K562 (cell line): ENCODE results near the gene TMEM154.
A peak's percentile ranks its signal among the peaks of the same experiment; 100 is the strongest.

Experiments
- CEBPG ChIP-seq, 3 experiments: fragments of 200-800 bp in 1 of 3; sonication (Bioruptor generic) in 1 of 3; sonication (generic) in 1 of 3; formaldehyde crosslinking in 1 of 3; IDR thresholded peaks in 2 of 3; conservative IDR thresholded peaks in 1 of 3; 2 replicates each; pipeline versions ENCODE4 v1.6.1 to v1.8.0; 2016 to 2022; ENCODE audit warnings: missing compliant biosample characterization in 2 of 3, missing genetic modification characterization in 2 of 3, mild to moderate bottlenecking in 1 of 3, missing genetic modification reagents in 1 of 3
- ESRRA ChIP-seq: fragments of 450-650 bp; IDR thresholded peaks from 2 replicates; pipeline ENCODE4 v1.6.1; 2014; ENCODE audit warnings: low read depth, mild to moderate bottlenecking, moderate library complexity, borderline replicate concordance
- JUN ChIP-seq, 2 experiments: sonication (generic) in 1 of 2; formaldehyde crosslinking in 1 of 2; IDR thresholded peaks; 2 replicates each; pipeline versions ENCODE4 v1.6.1 to v1.8.0; 2012 to 2022; ENCODE audit warnings: borderline replicate concordance in 2 of 2, mild to moderate bottlenecking in 2 of 2, improper control_type of control experiment in 1 of 2, low read depth in 1 of 2, low read length in 1 of 2, missing genetic modification reagents in 1 of 2
- MTA1 ChIP-seq: fragments of 450-650 bp; IDR thresholded peaks from 2 replicates; pipeline ENCODE4 v1.6.1; 2017; ENCODE audit warnings: borderline replicate concordance
- MTF1 ChIP-seq: fragments of 250-450 bp; sonication (Bioruptor Pico); IDR thresholded peaks from 2 replicates; pipeline ENCODE4 v1.9.0; 2021; ENCODE audit warnings: moderate library complexity, mild to moderate bottlenecking, inconsistent platforms, borderline replicate concordance
- MYC ChIP-seq, 2 experiments: fragments of 250-450 bp in 1 of 2; sonication (Bioruptor Pico) in 1 of 2; IDR thresholded peaks; 2 replicates each; pipeline versions ENCODE4 v1.5.1 to v1.6.1; 2012 to 2021; ENCODE audit warnings: low read depth in 2 of 2, borderline replicate concordance in 1 of 2, improper control_type of control experiment in 1 of 2, low read length in 1 of 2, mild to moderate bottlenecking in 1 of 2, moderate library complexity in 1 of 2
- NCOA4 ChIP-seq: fragments of 450-650 bp; IDR thresholded peaks from 2 replicates; pipeline ENCODE4 v1.6.1; 2018; ENCODE audit warnings: mild to moderate bottlenecking; ENCODE audit not compliant: partially characterized antibody
- NFYB ChIP-seq: IDR thresholded peaks from 2 replicates; pipeline ENCODE4 v1.6.1; 2011; ENCODE audit warnings: mild to moderate bottlenecking, moderate library complexity; ENCODE audit not compliant: insufficient read length; ENCODE audit errors: extremely low read depth
- NR2C2 ChIP-seq, 2 experiments: fragments of 200-800 bp in 1 of 2; sonication (Bioruptor generic) in 1 of 2; sonication (generic) in 1 of 2; formaldehyde crosslinking in 1 of 2; IDR thresholded peaks; 2 replicates each; pipeline versions ENCODE4 v1.6.1 to v1.8.0; 2016 to 2022; ENCODE audit warnings: mild to moderate bottlenecking in 1 of 2, missing compliant biosample characterization in 1 of 2, missing genetic modification characterization in 1 of 2, missing genetic modification reagents in 1 of 2
- PHF8 ChIP-seq: fragments of 200-600 bp; sonication (generic); IDR thresholded peaks from 2 replicates; pipeline ENCODE4 v1.6.1; 2012; ENCODE audit warnings: mixed run types, mild to moderate bottlenecking, inconsistent platforms, low read length, moderate library complexity, borderline replicate concordance
- ZNF274 ChIP-seq: IDR thresholded peaks from 2 replicates; pipeline ENCODE4 v1.6.1; 2011; ENCODE audit warnings: low read depth, mild to moderate bottlenecking, low read length, moderate library complexity, borderline replicate concordance
- ZNF384 ChIP-seq: IDR thresholded peaks from 2 replicates; pipeline ENCODE4 v1.6.1; 2012; ENCODE audit warnings: low read depth, low read length, improper control_type of control experiment
- TF ChIP-seq, protein P1 (sequence below), 3 experiments: IDR thresholded peaks in 2 of 3; conservative IDR thresholded peaks in 1 of 3; 2 replicates each; pipeline ENCODE4 v1.5.1; 2011 to 2012; ENCODE audit warnings: low read length in 3 of 3, mild to moderate bottlenecking in 3 of 3, control low read depth in 2 of 3, improper control_type of control experiment in 1 of 3, inconsistent platforms in 1 of 3, low read depth in 1 of 3, mixed read lengths in 1 of 3, moderate library complexity in 1 of 3; ENCODE audit not compliant: insufficient read depth in 2 of 3
- TF ChIP-seq, protein P2 (sequence below), 2 experiments: fragments of 450-650 bp; formaldehyde crosslinking in 1 of 2; IDR thresholded peaks; 2 replicates each; pipeline versions ENCODE4 v1.4.0 to v1.6.1; 2014 to 2020; ENCODE audit warnings: mild to moderate bottlenecking in 2 of 2, borderline replicate concordance in 1 of 2, low read depth in 1 of 2

DNA sequence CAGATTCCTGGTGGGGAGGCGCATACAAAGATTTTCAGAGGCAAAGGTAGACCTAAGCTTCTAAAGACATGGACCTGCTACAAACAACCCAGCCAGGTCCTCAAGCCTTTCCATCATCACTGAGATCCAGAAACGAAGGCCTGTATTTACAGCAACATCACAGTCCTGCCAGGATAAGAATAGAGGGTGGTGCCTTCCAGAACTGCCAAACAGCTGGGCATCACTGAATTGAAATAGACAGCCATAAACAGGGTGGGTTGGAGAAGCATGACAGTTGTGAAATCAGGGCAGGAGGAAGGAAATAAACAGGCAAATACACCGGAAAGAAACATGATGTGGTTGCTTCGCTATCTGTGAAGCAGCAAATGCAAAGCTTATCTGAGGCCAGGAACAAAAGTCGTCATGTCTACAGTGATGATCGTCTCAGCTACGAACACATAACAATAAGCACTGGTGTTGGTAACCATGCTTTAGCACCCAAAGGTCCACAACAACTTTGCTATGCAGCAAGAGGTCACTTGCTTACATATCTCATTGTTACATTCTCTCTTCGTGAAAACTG is 6.7 kb upstream of the TMEM154 start:
- TF ChIP-seq ESRRA: no peak
- TF ChIP-seq NFYB: no peak
- TF ChIP-seq, protein P1, sequence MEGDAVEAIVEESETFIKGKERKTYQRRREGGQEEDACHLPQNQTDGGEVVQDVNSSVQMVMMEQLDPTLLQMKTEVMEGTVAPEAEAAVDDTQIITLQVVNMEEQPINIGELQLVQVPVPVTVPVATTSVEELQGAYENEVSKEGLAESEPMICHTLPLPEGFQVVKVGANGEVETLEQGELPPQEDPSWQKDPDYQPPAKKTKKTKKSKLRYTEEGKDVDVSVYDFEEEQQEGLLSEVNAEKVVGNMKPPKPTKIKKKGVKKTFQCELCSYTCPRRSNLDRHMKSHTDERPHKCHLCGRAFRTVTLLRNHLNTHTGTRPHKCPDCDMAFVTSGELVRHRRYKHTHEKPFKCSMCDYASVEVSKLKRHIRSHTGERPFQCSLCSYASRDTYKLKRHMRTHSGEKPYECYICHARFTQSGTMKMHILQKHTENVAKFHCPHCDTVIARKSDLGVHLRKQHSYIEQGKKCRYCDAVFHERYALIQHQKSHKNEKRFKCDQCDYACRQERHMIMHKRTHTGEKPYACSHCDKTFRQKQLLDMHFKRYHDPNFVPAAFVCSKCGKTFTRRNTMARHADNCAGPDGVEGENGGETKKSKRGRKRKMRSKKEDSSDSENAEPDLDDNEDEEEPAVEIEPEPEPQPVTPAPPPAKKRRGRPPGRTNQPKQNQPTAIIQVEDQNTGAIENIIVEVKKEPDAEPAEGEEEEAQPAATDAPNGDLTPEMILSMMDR (IDR thresholded peaks at IDR 0.05 in 2 of 3, conservative IDR thresholded peaks at IDR 0.05 in 1 of 3; ENCODE audit: insufficient read depth in 2 of 3, low read depth in 1 of 3, low read length in 3 of 3): no peak
- TF ChIP-seq MTF1: no peak
- no peak for TF ChIP-seq NR2C2 (CRISPR knock-in tag; IDR thresholded peaks at IDR 0.05)
- no peak for TF ChIP-seq NR2C2 (tag; IDR thresholded peaks at IDR 0.05)
- TF ChIP-seq, protein P2, sequence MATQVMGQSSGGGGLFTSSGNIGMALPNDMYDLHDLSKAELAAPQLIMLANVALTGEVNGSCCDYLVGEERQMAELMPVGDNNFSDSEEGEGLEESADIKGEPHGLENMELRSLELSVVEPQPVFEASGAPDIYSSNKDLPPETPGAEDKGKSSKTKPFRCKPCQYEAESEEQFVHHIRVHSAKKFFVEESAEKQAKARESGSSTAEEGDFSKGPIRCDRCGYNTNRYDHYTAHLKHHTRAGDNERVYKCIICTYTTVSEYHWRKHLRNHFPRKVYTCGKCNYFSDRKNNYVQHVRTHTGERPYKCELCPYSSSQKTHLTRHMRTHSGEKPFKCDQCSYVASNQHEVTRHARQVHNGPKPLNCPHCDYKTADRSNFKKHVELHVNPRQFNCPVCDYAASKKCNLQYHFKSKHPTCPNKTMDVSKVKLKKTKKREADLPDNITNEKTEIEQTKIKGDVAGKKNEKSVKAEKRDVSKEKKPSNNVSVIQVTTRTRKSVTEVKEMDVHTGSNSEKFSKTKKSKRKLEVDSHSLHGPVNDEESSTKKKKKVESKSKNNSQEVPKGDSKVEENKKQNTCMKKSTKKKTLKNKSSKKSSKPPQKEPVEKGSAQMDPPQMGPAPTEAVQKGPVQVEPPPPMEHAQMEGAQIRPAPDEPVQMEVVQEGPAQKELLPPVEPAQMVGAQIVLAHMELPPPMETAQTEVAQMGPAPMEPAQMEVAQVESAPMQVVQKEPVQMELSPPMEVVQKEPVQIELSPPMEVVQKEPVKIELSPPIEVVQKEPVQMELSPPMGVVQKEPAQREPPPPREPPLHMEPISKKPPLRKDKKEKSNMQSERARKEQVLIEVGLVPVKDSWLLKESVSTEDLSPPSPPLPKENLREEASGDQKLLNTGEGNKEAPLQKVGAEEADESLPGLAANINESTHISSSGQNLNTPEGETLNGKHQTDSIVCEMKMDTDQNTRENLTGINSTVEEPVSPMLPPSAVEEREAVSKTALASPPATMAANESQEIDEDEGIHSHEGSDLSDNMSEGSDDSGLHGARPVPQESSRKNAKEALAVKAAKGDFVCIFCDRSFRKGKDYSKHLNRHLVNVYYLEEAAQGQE (IDR thresholded peaks at IDR 0.05; ENCODE audit: borderline replicate concordance): no peak
- TF ChIP-seq, protein P2 (CRISPR knock-in tag; IDR thresholded peaks at IDR 0.05; ENCODE audit: low read depth): no peak
- TF ChIP-seq JUN (IDR thresholded peaks at IDR 0.05; ENCODE audit: borderline replicate concordance, low read depth, low read length): no peak
- no peak for TF ChIP-seq JUN (CRISPR knock-in tag; IDR thresholded peaks at IDR 0.05; ENCODE audit: borderline replicate concordance)
- no peak for TF ChIP-seq ZNF274
- TF ChIP-seq PHF8: no peak
- no peak for TF ChIP-seq MTA1
- no peak for TF ChIP-seq CEBPG (CRISPR knock-in tag; IDR thresholded peaks at IDR 0.05)
- TF ChIP-seq CEBPG (tag; conservative IDR thresholded peaks at IDR 0.05 in 1 of 2, IDR thresholded peaks at IDR 0.05 in 1 of 2): peak in 1 of 2 experiments; percentile 24; a peak in 1 of 4 replicates
- TF ChIP-seq MYC (IDR thresholded peaks at IDR 0.05; ENCODE audit: low read depth, low read length): no peak
- no peak for TF ChIP-seq MYC (CRISPR knock-in tag; IDR thresholded peaks at IDR 0.05; ENCODE audit: borderline replicate concordance, low read depth)
- TF ChIP-seq NCOA4: no peak
- no peak for TF ChIP-seq ZNF384
